Colonic mucosa (tissue), 4 donors: Measurements from ENCODE around the gene S100A12. TPM values are rescaled to one million over a fixed set of nuclear protein-coding genes. Genes with fewer than 3 reads are reported as not detected.

Experiments used
- DNase-seq: peaks from one replicate; pipeline ENCODE4 v3.0.0-alpha.2; 2020
- H3K27ac ChIP-seq: fragments of 200-600 bp; one replicate; pipeline ENCODE4 v1.8.0; 2021
- H3K27me3 ChIP-seq: fragments of 200-600 bp; one replicate; pipeline ENCODE4 v1.8.0; 2021
- H3K36me3 ChIP-seq: fragments of 200-600 bp; one replicate; pipeline ENCODE4 v1.8.0; 2021
- H3K4me1 ChIP-seq: fragments of 200-600 bp; one replicate; pipeline ENCODE4 v1.8.0; 2021; ENCODE audit warnings: mild to moderate bottlenecking
- H3K4me3 ChIP-seq: fragments of 200-600 bp; one replicate; pipeline ENCODE4 v1.8.0; 2021
- H3K9ac ChIP-seq, 2 donors: one replicate each; pipeline ENCODE4 v1.7.0; 2013; ENCODE audit warnings: control low read depth in 2 of 2, low read depth in 2 of 2, low read length in 2 of 2
- H3K9me3 ChIP-seq: fragments of 200-600 bp; one replicate; pipeline ENCODE4 v1.8.0; 2021
- intact Hi-C: fragments of 100-400 bp; cut with DNase I; formaldehyde crosslinking; loops from one replicate; pipeline ENCODE4 v1.14.1; 2022
- total RNA-seq, 2 donors: library from RNA; stranded (reverse); fragmentation: NEBNext Ultra II Directional in 1 of 2; extraction: Animal tissue kit (Norgen Biotek cat#: 25700) in 1 of 2; gene quantifications; one replicate each; pipeline ENCODE4 v1.2.1, GENCODE V29; 2021
- TF ChIP-seq, protein P1 (sequence below): fragments of 200-600 bp; IDR thresholded peaks from one replicate; pipeline ENCODE4 v1.8.0; 2022; ENCODE audit warnings: antibody characterized with exemption, mild to moderate bottlenecking
- donor health status: healthy.
- donor health status: DM: no; HTN: no; CAD: no.
- donor health status: DM: no; HTN: no; CAD: no.

The S100A12 gene
- total RNA-seq, 2 donors from 2014 or later: not detected

DNA sequence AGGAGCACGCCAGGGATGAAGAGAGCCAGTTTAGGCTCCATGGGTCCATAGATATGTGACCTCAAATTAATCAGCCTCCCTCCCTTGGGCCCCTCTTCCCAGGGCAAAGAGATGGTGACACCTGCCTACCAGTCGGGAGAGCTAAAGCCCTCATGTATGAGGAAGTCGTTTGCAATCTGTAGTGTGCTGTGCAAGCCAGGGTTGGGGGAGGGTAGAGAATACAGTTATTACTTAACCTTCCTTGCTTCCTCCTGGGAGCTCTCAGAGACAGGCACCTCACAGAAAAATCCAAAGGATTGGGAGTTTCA is 30.7 kb downstream of the S100A12 start:
- H3K9ac ChIP-seq: no peak overlapping the region
- H3K36me3 ChIP-seq: no peaks in the 10 kb centered on the region
- DNase-seq: peak; percentile 27
- no peaks in the 10 kb centered on the region for H3K4me1 ChIP-seq
- intact Hi-C loops: no loop called here
- TF ChIP-seq, protein P1, sequence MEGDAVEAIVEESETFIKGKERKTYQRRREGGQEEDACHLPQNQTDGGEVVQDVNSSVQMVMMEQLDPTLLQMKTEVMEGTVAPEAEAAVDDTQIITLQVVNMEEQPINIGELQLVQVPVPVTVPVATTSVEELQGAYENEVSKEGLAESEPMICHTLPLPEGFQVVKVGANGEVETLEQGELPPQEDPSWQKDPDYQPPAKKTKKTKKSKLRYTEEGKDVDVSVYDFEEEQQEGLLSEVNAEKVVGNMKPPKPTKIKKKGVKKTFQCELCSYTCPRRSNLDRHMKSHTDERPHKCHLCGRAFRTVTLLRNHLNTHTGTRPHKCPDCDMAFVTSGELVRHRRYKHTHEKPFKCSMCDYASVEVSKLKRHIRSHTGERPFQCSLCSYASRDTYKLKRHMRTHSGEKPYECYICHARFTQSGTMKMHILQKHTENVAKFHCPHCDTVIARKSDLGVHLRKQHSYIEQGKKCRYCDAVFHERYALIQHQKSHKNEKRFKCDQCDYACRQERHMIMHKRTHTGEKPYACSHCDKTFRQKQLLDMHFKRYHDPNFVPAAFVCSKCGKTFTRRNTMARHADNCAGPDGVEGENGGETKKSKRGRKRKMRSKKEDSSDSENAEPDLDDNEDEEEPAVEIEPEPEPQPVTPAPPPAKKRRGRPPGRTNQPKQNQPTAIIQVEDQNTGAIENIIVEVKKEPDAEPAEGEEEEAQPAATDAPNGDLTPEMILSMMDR: no peak
- no peak overlapping the region for H3K27ac ChIP-seq
- no peak overlapping the region for H3K4me3 ChIP-seq
- H3K27me3 ChIP-seq: no peaks in the 10 kb centered on the region
- no peaks in the 10 kb centered on the region for H3K9me3 ChIP-seq

DNA sequence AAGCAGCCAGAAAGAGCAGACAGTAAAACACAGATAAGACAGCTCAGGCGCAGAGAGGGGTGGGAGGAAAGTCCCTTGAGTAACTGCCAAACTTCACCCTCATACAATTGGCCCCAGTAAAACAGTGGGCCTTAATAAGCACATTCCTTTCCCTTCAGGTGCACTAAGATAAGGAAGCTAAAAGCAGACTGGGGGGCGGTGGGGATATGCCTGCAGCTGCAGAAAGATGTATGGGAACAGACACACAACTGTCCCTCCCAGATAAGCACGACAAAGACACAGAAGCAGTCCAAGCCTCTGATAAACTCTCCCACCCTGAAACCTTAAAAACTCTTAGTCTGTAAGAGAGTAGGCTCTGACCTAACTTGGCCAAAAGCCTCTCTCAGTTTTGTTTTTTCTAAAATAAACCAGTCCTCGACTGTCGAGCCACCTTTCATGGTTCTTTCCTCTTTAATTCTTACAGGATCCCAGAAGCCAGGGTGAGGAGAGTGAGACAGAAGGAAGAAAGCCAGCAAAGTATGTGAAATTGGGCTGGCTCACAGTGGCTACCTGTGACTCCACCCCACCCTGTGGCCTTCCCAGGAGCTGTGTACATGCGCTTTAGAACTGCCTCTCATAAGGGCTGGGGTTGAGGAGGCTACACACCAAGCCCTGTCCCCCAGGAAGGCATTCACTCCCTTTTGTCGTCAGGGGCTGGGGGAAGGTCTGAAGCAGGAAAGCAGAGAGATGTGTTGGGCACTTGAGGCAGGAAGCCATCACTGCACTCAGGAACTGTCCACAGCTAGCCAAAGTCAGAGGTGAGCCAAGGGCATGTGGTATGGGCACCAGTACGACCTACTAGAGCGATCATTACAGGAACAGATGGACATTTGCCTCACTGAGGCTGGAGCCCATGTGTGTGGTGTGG is 31.4 kb downstream of the S100A12 start:
- intact Hi-C loops: no loop called here
- Histone ChIP-seq H3K27me3 (no peaks in the 10 kb centered on the region), H3K36me3 (no peaks in the 10 kb centered on the region), H3K9me3 (no peaks in the 10 kb centered on the region), H3K9ac (no peak overlapping the region), H3K4me3 (no peak overlapping the region), H3K4me1 (no peaks in the 10 kb centered on the region), H3K27ac (no peak overlapping the region)
- DNase-seq: peak; percentile 15
- TF ChIP-seq, protein P1: no peak

DNA sequence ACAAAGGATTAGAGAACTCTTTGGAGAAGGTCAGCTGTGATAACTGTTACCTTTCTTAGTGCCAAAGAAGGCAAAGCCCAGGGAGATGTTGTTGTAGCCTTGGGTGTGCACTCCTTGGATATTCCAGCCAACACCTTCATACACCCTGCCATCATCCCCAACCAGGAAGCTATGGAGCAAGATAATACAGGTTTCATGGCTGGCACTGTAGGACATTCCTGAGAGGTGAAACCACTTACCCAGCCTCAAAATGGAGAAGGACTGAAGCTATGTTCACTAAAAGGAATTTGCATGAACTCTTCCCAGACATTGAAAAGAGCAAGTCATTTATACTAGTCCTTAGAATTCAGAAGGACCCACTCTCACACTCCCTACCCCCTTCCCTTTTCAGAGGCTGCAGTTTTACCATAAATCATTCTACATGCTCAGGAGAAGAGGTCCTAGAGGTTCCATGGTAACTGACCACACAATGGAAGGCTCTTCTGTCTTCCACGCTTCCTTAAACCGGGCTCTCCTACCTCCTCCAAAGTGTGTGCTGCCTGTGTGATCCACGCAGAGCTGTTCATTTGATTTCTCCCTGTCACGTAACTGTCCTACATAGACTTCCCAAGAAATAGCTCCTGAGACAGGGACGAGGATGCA is 32.3 kb downstream of the S100A12 start:
- no peaks in the 10 kb centered on the region for H3K27me3 ChIP-seq
- no peak overlapping the region for H3K4me3 ChIP-seq
- H3K9ac ChIP-seq: no peak overlapping the region
- no peak overlapping the region for H3K27ac ChIP-seq
- TF ChIP-seq, protein P1: no peak
- no peak for DNase-seq
- no peaks in the 10 kb centered on the region for H3K9me3 ChIP-seq
- no peaks in the 10 kb centered on the region for H3K4me1 ChIP-seq
- no peaks in the 10 kb centered on the region for H3K36me3 ChIP-seq
- intact Hi-C loops: no loop called here

DNA sequence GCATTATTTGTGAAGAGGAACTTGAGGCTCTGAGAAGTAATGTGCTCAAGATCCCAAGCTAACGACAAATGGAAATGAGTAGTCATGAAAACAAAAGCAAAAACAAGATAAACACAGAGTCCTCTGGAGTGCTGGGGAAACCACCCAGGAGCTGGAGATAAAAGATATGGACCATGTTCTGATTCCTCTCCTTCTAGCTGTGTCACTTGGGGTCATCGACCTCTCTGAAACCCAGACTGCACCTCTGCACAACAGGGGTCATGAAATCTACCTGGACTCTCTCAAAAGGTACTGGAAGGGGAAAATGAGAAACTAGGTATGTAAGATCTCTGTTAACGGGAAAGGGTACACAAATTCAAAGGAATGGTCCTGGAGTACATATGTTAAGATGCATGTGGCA is 33.2 kb downstream of the S100A12 start:
- H3K27me3 ChIP-seq: no peaks in the 10 kb centered on the region
- H3K9me3 ChIP-seq: no peaks in the 10 kb centered on the region
- no peak overlapping the region for H3K4me3 ChIP-seq
- TF ChIP-seq, protein P1: no peak
- H3K4me1 ChIP-seq: no peaks in the 10 kb centered on the region
- DNase-seq: no peak
- H3K27ac ChIP-seq: no peak overlapping the region
- intact Hi-C loops: no loop called here
- no peak overlapping the region for H3K9ac ChIP-seq
- no peaks in the 10 kb centered on the region for H3K36me3 ChIP-seq

DNA sequence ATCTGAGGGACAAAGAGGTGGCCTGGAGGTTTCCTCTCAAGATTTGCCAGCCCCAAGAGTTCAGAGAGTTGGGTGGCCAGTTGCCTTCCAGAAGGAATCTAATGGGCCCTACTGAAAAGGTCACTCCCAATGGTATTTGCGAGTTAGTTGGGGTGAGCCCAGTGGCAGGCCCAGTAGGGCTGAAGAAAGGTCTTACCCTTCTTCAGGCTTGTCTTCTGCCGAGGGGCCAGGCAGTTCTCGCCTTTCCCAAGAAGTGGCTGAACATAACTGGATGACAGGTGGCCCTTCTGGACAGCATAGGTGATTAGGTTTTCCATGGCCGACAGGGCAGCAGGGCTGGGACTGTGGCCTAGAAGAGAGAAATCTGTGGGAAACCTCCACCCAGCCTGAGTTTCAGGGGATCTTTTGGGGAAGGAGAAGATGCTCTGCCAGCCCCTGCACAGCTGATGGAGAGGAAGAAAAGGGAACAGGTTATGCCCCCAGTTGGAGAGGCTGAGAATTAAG is 33.9 kb downstream of the S100A12 start:
- DNase-seq: no peak
- H3K27me3 ChIP-seq: no peaks in the 10 kb centered on the region
- H3K4me3 ChIP-seq: no peak overlapping the region
- H3K9ac ChIP-seq: no peak overlapping the region
- no peaks in the 10 kb centered on the region for H3K36me3 ChIP-seq
- no peak overlapping the region for H3K27ac ChIP-seq
- TF ChIP-seq, protein P1: no peak
- no peaks in the 10 kb centered on the region for H3K9me3 ChIP-seq
- intact Hi-C loops: no loop called here
- H3K4me1 ChIP-seq: no peaks in the 10 kb centered on the region
